GM18907 (cell line): ENCODE data around the gene PIP4P1.
"Not testable (repeated sequence)": the region's sequence is repeated elsewhere in the genome, so short reads cannot be mapped to it uniquely, and the experiment has no call there.

Source experiments
- ATAC-seq: cut with Tn5 transposase; IDR thresholded peaks from one replicate; pipeline ENCODE4 v1.9.1; 2021; ENCODE audit warnings: mild to moderate bottlenecking, moderate library complexity; ENCODE audit not compliant: unreplicated experiment

The PIP4P1 gene

DNA sequence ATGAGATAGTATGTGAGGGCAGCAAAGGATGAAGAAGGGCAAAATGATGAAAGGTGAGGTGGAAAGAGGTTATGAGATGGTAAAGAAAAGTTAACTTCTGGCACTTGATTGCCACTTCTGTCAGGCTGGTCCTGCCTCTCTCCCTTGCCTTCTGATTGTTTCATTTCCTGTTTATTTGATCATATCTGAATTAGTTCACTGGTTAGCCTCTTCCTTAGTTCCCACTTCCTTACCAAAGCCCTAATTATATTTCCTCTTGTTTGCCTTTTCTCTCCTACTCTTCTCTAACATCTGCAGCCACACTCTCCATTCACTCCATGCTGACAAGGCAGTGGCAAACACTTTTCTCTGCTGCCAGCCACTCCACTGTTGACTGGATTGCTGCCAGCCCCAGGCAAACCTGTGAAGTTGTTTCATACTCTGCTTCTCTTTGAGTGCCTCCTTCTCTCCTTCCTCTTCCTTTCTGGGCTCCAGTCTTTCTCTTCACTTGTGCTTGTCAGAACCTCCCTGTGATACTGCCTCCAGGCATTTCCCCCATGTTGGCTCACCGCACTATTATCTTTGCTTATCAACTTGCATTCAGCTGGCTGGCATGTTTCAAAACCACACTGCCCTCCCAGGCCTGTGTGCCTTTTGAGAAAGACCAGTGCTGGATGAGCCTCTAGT lies 16.1 kb upstream of the PIP4P1 start:
- no peak for ATAC-seq

DNA sequence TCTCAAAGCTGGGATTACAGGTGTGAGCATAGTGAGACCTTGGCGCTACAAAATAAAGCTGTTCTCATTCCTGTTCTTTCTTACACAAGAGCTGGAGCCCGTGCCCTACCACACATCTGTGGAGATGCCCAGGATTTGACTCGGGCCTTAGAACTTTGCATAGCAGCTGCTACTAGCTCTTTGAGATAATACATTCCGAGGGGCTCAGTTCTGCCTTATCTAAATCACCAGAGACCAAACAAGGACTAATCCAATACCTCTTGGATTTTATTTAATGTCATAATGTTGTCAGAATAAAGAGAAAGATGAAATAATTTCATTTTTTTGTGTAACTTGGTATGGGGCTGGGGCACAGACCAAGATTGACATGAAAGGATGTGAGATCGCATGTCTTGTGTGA lies 15.5 kb upstream of the PIP4P1 start:
- no peak for ATAC-seq

DNA sequence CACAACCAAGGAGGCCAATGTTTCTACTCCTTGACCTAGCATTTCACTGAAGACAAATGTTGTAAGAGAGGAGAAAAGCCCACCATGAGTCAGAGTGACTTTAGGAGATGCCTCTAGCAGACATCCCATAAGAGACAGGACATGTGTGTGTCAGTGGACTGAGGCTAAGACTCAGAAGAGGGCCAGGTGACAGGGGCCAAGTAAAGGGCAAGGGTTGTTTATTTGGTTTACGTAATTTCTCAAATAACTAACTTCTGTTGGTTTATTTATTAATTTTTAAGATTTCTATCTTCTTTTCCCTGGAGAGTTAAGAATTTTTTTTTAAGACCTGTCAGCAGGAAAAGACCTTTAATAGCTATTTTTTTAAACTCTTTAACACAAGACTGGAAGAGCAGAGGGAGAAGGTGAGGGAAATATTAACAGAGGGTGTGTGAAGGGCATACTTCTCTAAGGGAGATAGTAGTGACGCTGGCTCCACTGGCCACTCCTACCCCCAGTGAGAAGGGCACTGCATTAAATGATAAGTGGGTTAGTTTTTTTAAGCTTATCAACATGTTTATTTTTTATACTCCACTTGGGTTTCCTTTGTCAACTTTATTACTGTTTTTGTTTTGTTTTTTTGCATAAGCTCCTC lies 11.4 kb upstream of the PIP4P1 start:
- ATAC-seq = no peak

DNA sequence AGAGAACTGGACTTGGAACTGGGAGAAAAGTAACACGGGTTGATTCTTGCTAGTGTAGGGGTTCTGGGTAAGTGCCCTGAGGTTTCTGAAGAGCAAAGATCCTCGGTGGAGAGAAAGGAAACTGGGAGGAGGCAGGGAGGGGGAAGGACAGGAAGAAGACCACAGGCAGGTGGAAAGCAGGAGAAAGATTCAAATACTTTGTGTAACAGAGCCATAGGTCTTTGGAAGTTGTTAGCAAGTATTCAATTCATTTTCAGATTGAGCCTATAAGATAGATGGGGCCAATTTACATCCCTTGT lies 9.3 kb upstream of the PIP4P1 start:
- no peak for ATAC-seq

DNA sequence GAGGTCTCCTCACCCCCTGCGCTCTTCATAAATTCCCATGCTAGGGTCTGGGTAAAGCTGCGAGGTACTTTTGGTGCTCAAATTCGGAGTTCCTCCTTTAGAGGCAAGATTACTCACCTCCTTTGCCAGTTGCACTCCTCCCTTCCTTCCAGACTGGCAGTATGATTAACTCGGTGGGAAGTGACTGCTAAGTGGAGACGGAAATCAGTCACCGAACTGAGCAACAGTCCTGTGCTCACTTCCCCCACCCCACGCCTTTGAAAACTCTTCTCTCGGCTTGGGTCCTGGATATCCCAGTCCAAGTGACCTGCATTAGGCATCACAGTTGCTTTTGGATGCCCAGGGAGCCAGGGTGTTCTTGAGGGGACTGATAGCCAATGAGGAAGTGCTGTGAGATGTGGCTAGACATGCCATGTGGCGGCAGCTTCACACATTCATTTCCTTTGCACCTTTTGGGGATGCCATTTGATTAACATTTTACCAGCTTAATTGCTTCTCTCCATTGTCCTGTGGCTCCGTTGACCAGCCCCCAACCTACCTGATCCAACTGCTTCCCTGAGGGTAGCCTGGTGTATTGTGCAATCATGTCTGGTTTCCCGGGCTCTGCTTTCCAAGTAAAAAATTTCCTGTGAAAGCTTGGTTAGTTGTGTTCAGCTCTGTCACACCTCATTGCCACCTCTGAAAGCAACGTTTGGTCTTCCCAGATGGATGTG lies 8.8 kb upstream of the PIP4P1 start:
- ATAC-seq = peak; percentile 35

DNA sequence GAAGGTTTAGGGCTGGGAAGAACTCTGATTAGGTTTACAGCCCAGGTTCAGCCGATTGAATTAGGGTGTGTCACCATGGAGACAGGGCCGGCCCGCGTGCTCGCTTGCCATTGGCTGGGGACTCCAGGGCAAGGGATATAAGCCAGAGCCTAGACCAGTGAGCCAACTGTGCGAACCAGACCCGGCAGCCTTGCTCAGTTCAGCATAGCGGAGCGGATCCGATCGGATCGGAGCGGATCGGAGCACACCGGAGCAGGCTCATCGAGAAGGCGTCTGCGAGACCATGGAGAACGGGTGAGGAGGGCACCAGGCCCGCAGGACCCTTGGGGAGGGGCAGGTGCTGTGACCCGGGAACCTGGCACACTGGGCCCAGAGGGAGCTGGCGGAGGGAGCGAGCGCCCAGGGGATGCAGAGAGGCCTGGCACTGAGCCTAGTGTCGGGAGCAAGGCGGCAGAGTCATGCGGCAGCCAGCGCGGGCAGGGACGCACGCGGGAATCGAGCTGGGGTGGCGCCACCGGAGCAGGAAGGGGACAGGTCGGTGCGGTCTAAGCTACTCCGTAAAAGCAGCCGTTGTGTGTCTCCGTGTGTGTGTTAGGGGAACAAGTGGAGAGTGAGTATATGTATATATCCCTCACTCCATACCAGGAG lies 8.1 kb upstream of the PIP4P1 start, which contains the start of gene PNP:
TSS of gene PNP (plus strand) at position 165 of the 648 bp plus-strand sequence. CDS start at position 284, 119 bp downstream.
- ATAC-seq = peak; percentile 98

DNA sequence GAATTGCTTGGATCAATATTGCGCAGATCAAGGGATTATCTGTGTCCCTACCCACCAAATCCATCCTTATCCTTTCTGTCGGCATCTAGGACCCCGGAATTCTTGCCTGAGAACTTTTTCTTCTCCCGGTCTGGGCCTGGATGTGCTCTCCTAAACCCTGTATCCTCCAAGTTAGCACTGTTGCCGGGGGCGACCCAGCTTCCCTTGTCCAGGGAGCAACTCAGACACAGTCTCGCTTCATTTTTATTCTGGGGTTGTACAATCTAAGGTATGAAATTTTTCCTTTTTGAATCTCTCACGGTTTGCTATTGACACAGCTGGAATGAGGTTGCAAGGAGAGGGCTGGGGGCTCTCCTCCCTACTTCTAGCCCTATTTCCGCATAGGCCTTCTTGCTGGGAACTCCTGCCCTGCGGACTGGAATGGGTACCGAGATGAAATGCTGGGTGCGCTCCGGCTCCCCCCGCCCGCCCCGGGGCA lies 7.6 kb upstream of the PIP4P1 start:
- peak; percentile 8 for ATAC-seq

DNA sequence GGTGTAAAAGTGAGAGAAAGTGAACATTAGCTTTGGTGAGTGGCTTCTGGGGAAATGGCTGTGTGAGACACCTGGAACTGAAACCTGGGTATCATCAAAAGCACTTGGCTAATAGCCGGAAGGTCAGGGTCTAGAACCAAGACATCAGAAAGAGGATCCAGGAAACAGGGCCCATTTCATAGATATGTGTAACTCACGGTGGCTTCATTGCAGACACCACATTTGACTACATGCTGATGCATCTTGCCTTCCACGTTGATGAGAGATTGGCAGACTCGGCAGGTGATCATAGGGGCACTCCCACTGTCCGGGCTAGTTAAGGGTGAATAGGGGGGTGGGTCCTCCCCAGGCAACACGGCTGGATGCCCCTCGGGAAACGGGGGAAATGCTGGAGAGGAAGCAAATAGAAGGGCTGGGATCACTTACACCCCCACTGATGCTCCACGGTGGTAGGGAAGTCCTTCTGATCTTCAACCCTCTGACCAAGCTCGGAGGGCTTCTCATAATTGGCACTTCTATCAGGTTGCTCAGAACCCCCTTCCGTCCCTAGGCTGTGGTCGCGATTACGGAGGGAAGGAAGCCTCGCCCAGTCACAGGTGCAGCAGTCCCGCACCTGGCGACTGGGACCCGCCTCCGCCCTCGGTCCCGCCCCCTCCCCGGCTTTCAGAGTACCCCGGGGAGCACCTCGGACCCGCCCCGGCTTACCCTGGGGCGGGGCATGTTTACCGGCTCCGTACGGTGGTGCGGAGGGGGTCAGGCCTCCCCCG lies 593 bp downstream of the PIP4P1 start:
- ATAC-seq = peak; percentile 20

DNA sequence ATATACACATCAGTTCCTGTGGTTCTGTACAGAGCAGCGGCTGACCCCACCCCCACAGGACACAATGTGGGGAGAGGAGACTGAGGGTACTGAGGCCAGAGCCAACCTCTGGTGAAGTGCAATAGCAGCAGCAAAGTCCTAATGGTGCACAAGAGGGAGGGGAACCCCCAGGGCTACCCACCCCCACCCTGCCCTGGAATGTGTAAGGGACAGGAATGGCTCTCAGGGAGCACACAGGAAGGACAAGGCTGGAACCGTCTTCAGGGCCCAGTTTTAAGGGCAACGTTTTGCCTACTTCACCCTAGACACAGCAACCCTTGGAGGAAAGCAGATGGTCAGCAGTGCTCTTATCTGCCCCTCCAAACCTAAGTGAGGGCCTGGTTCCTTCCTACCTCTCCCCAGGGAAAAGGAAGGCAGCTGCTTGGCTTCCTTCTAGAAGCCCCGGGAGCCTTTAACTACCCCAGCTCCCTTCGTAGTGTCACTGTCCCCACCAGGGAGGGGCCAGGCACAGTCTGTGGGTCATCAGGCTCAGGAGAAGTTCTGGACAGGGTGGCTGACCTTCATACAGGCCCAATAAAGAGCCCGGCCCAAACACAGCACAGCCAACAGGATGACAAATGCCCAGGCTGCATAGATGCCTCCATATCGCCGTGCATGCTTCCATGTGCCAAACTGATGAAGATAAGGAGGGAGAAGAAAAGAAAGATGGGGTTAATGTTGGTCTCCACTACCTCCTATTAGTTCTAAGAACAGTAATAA lies 3.0 kb downstream of the PIP4P1 start:
- no peak for ATAC-seq

DNA sequence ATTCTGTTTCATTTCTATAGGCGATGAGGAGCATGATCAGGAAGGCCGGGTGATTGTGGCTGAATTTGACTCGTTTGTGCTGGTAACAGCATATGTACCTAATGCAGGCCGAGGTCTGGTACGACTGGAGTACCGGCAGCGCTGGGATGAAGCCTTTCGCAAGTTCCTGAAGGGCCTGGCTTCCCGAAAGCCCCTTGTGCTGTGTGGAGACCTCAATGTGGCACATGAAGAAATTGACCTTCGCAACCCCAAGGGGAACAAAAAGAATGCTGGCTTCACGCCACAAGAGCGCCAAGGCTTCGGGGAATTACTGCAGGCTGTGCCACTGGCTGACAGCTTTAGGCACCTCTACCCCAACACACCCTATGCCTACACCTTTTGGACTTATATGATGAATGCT lies 4.3 kb downstream of the PIP4P1 start:
- ATAC-seq = no peak

DNA sequence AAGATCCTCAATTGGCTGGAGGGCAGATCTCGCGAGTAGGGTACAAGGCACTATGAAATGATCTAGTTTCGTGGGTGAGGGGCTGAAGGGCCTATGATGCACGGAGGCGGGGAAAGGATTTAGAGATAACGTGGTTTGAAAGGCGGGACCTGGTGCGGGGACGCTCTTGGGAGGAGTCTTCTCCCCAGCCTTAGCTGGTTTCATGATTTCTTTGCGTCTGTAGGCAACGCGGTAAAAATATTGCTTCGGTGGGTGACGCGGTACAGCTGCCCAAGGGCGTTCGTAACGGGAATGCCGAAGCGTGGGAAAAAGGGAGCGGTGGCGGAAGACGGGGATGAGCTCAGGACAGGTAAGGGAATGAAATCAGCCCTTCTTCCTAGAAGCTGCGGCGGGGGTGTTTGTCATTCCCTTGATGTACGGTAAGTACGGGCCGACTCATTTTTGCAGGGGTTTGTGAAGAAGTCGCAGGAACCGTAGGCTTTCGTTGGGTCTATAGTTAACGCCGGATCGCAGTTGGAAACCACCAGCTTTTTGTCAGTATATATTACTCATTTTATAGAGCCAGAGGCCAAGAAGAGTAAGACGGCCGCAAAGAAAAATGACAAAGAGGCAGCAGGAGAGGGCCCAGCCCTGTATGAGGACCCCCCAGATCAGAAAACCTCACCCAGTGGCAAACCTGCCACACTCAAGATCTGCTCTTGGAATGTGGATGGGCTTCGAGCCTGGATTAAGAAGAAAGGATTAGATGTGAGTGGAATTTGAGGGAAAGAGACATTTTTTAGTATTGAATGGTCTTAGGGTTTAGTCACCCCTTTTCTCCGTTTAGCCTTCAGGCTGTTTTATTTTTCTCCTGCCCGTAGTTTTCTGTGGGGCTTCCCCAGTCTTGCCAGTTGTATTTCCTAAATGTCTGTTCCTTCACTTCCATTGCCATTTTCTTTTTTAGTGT lies 5.6 kb downstream of the PIP4P1 start:
- ATAC-seq = peak; percentile 60

DNA sequence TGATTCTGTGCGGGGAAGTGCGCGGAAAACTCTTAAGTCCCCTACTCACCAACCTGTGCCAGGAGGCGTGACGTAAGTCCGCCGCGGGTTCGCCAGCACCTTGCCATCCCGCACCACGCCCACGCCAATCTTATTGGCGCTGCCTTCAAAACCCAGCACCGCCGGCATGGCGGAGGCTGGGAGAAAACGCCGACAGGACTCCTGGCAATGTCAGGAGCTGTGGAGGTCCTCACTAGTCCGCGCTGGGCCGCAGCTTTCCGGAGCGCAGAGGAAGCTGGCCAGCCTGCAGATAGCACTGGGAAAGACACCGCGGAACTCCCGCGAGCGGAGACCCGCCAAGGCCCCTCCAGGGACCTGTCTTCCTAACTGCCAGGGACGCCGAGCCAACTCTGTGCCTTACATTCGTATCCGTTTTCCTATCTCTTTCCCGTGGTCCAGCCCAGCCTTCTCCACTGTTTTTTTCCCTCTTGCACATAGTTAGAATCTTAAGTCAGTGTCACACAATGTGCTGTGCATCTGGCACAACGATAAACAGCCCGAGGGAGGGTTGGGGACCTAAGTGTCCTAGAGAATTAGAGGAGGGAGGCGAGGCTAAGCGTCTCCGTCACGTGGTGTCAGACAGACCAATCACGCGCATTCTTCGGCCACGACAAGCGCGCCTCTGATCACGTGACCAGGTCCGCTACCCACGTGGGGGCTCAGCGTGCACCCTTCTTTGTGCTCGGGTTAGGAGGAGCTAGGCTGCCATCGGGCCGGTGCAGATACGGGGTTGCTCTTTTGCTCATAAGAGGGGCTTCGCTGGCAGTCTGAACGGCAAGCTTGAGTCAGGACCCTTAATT lies 6.5 kb downstream of the PIP4P1 start, which contains the start of the genes APEX1 and OSGEP:
TSS of gene APEX1 (plus strand) at position 711 of the 839 bp plus-strand sequence. CDS start 420 bp downstream, outside the sequence.
TSS of gene OSGEP (minus strand) at position 297 of the 839 bp plus-strand sequence. CDS start at position 168, 129 bp downstream.
- peak; percentile 89 for ATAC-seq

DNA sequence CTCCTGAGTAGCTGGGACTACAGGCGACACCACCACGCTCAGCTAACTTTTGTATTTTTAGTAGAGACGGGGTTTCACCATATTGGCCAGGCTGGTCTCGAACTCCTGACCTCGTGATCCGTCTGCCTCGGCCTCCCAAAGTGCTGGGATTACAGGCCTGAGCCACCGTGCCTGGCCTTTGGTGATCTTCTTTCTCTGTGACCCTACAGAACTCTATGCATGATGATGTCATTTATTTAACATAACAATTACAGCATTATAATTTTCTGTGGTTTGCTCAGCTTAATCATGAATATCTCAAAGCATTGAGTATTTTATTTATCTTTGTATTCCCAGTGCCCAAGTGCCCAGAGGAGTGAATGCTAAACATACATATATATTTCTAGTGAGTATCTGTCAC lies 8.4 kb downstream of the PIP4P1 start:
- ATAC-seq = not testable (repeated sequence)

DNA sequence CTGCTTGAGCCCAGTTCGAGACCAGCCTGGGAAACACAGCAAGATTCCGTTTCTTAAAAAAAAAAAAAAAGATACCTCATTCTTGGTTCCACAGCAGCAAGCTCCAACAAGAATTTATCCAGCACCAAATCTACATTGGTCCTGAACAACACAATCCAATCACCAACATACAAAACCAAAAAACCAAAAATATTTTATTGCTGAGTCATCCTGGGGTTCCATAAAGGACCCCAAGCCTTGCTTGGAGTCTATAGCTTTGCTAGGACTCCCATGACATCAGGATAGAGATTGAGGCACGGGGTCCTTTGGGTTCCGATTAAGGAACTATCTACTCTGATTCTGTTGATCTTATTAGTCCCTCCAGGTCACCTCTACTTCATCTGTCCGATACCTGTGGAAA lies 14.3 kb downstream of the PIP4P1 start:
- no peak for ATAC-seq

DNA sequence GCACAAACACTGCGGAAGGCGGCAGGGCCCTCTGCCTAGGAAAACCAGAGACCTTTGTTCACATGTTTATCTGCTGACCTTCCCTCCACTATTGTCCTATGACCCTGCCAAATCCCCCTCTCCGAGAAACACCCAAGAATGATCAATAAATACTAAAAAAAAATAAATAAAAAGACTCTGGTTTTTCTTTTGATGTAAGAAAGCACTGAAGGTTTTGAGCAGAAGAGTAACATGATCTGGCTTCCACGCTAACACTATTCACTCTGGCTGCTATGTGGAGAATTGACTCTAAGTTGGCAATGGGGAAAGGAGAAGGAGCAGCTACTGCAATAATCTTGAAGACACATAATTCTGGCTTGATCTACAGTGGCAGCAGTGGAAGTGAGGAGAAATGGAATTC lies 17.6 kb downstream of the PIP4P1 start:
- not testable (repeated sequence) for ATAC-seq

DNA sequence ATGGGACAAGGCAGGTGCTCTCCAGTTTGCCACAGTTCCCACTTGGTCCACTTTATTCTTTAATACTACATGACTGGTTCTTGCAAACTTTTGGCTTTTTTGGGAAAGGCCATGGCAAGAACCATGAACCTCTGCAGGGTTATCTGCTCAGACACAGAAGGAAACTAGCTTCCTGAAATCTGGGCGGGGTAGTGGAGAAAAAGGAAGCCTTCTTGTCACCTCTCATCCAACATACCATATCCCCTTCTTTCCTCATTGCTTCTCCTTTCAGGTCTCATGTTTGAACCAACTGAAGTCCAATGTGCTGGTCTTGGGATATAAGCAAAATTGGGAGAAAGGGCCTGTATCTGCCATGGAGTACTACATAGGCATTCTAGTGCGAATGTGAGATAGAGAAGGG lies 19.8 kb downstream of the PIP4P1 start:
- no peak for ATAC-seq

DNA sequence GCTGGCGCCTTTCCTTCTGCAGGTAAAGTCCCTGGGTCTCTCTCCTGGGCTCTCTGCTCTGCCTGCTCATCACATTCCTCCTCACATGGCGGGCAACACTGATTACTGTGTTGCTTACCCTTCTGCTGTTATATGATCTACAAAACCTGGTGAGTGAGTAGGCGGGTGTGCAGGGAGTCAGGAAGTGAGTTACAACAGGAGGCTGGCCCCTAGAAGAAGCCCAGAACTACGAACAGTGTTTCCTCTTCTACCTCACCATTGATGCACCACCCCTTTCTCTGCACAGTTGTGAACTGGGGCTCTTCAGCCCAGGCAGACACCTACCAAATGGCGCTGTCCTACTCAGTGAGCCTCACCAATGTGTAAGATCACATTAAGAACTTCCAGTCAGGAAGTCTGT lies 20.4 kb downstream of the PIP4P1 start:
- ATAC-seq = no peak

DNA sequence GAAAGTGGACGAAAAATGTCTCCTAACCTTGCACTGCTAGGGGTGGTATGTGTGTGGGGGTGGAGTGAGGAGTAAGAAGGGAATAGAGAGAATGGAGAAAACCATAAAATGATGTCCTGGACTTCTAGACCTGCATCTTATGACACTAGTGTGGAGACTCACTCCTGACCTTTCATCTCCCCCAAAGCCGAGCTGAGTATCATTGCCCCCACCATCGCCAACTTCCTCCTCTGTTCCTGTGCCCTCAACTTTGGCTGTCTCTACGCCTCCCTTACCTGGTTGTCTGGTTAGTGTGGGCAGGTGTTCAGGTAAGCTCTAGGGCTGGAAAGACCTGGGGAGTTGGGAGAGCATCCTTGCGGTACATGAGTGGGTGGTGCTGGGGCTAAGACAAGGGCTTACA lies 20.8 kb downstream of the PIP4P1 start:
- no peak for ATAC-seq
